ENCODE data around the gene ECE1. TPM values are rescaled to one million over a fixed set of nuclear protein-coding genes. Genes with fewer than 3 reads are reported as not detected.

The ECE1 gene
- total and polyA plus RNA-seq, 2 of the 4 experiments (the other 2 are of a cell fraction): 61.8 to 124 TPM

DNA sequence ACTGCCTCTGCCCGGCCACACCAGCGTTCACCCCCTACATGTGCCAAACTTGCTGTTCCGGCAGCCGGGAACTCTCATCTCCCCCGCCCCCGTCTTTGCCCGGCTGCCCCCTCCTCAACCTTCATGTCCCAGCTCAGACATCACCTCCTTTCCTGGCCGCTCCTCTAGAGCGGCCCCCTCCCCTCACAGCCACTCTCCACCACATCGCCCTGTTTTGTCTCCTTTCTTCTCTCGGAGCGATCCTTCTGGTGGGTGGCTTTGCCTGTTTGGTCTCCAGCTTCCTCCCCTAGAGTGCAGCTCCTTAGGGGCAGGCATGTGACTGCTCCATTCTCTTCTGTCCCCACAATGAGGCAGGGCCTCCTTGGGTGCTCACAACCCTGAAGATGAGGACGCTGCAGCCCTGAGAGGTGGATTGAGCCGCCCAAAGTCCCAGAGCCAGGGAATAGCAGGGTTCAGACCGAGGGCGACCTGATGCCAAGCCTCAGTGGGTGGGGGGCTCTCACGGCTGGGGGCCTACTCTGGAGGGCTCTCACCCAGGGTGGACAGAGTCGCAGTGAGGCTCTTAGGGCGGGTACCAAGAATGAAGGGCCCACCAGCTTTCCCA, 44.9 kb upstream of the ECE1 start:
- DNase-seq: no peak
- H3K23ac ChIP-seq (ENCODE audit: low read depth, low read length): peak overlapping the region; percentile 95
- H4K5ac ChIP-seq (ENCODE audit: low read depth, low read length): peak overlapping the region; percentile 98
- POLR2A ChIA-PET (ENCODE audit: unreplicated experiment): no interaction called here
- BruUV-seq (replicated peaks): no TSS peak
- 34% methylated on average over 10 of the region's 19 CpGs; no CpG with 5 or more reads in 1 of the 2 experiments for WGBS, 2 experiments (ENCODE audit: extremely low coverage in 2 of 2, insufficient read length in 1 of 2)
- peak overlapping the region; percentile 96 for H2BK120ac ChIP-seq (ENCODE audit: low read depth, low read length)
- intact Hi-C loops (cut with micrococcal nuclease): loop anchor here (2.0 to 5.0 kb wide), 3 partner anchors 32 to 638 kb away; no protein-coding TSS in a partner anchor
- H3K14ac ChIP-seq (replicated peaks; ENCODE audit: low read depth, low read length): peak overlapping the region; percentile 98
- peak overlapping the region; percentile 98 for H3K4me2 ChIP-seq (ENCODE audit: low read depth, low read length)
- peak overlapping the region; percentile 98 for H2AK9ac ChIP-seq (replicated peaks; ENCODE audit: low read depth, low read length, poor library complexity)
- peaks cover 43 to 91% of the 10 kb centered on the region in 2 experiments for H3K79me1 ChIP-seq (ENCODE audit: low read depth in 1 of 2, low read length in 2 of 2)
- dilution Hi-C loops (cut with HindIII; ENCODE audit: low sequenced_read_pairs, unreplicated experiment): no loop called here
- ATAC-seq (ENCODE audit: low read depth): no peak
- H2BK15ac ChIP-seq (ENCODE audit: low read depth, low read length): peak overlapping the region; percentile 92; the same call in 2 of the 3 replicates
- peak overlapping the region; percentile 27 to 95; a peak in 3 of 4 replicates for H4K8ac ChIP-seq (ENCODE audit: low read depth in 2 of 2, low read length in 2 of 2)
- H3K56ac ChIP-seq (ENCODE audit: extremely low read depth, insufficient read depth, low read length): no peak overlapping the region
- H3K27me3 ChIP-seq (ENCODE audit: control insufficient read depth, insufficient read depth, low read length): no peaks in the 10 kb centered on the region
- in situ Hi-C loops (cut with MboI; ENCODE audit: low sequenced_read_pairs): loop anchor here (5.0 kb wide), 1 partner anchor 78 kb away; no protein-coding TSS in a partner anchor
- peak overlapping the region; percentile 97 for H3K4ac ChIP-seq (ENCODE audit: low read depth, low read length)
- peak overlapping the region; percentile 98 for H2AK5ac ChIP-seq (ENCODE audit: low read depth, low read length)
- peak overlapping the region; percentile 90 for H3K18ac ChIP-seq (ENCODE audit: low read depth, low read length)
- peaks cover 58% of the 10 kb centered on the region for H3K4me1 ChIP-seq (ENCODE audit: control insufficient read depth, insufficient read depth, low read length)
- H2BK20ac ChIP-seq (ENCODE audit: low read depth, low read length): peak overlapping the region; percentile 82
- H2AFZ ChIP-seq (replicated peaks; ENCODE audit: low read length, poor library complexity): peak overlapping the region; percentile 86
- no peaks in the 10 kb centered on the region for H3K9me3 ChIP-seq (ENCODE audit: control insufficient read depth, insufficient read depth, low read length)
- peaks cover 44% of the 10 kb centered on the region for H4K20me1 ChIP-seq (ENCODE audit: insufficient read depth, low read length)
- peak overlapping the region; percentile 94 for H4K91ac ChIP-seq (ENCODE audit: insufficient read depth, low read depth, low read length)
- TF ChIP-seq RCOR1 (IDR thresholded peaks at IDR 0.05; ENCODE audit: insufficient replicate concordance, low read length) (no peak), MXI1 (IDR thresholded peaks at IDR 0.05; ENCODE audit: borderline replicate concordance, low read depth, low read length) (no peak), MAZ (IDR thresholded peaks at IDR 0.05; ENCODE audit: borderline replicate concordance, low read depth, low read length) (no peak), SMC3 (IDR thresholded peaks at IDR 0.05; ENCODE audit: low read depth, low read length) (no peak)
- H3K9me1 ChIP-seq (ENCODE audit: insufficient read depth, low read length): peaks cover 32% of the 10 kb centered on the region
- peak overlapping the region; percentile 74 for H3K27ac ChIP-seq (ENCODE audit: insufficient read depth, low read length)
- H2BK5ac ChIP-seq (ENCODE audit: low read depth, low read length, poor library complexity, severe bottlenecking): peak overlapping the region; percentile 87
- H3K9ac ChIP-seq (ENCODE audit: low read depth, low read length): peak overlapping the region; percentile 80
- peak overlapping the region; percentile 31 for H3K4me3 ChIP-seq (ENCODE audit: insufficient read depth, low read depth, low read length)
- CTCF ChIA-PET: interaction anchor here (0.6 to 1.7 kb wide), 4 partner anchors 9 to 324 kb away, joined by 3 to 8 read pairs (median 4); no protein-coding TSS in a partner anchor
- H3K36me3 ChIP-seq (ENCODE audit: control insufficient read depth, insufficient read depth, low read length): peaks cover 7% of the 10 kb centered on the region; the same call in 1 of the 2 replicates

Measured in IMR-90 (cell line).